Stimulated activated CD8-positive, alpha-beta memory T cell treated with anti-CD3 and anti-CD28 coated beads, Interleukin-4, amount 100 ng/mL, for 24 hours (primary cell): ENCODE results near the gene ARMC5.
"Not testable (repeated sequence)": the region's sequence is repeated elsewhere in the genome, so short reads cannot be mapped to it uniquely, and the experiment has no call there.

Experiments used
- DNase-seq: peaks from one replicate; pipeline ENCODE4 v3.0.0-alpha.2; 2020; ENCODE audit warnings: low read depth

ARMC5 gene

DNA sequence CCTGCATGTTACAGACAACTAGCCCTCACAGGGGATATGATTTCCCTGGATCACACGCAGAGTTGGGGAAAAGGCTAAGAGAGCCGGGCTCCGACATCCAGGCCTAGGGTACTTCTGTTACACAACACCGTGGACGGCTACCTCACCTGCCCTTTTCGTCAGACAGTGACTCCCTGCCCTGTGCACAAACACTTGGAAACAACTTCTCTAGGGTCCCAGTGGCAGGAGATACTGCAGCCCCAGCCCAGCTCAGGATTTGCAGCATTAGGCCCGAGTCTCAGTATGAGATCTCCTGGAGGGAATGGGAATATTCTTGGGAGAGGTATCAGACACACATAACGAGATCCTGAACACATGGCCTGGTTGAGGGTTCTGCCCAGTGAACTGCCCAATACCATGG, 40.6 kb downstream of the ARMC5 start:
- DNase-seq = no peak

DNA sequence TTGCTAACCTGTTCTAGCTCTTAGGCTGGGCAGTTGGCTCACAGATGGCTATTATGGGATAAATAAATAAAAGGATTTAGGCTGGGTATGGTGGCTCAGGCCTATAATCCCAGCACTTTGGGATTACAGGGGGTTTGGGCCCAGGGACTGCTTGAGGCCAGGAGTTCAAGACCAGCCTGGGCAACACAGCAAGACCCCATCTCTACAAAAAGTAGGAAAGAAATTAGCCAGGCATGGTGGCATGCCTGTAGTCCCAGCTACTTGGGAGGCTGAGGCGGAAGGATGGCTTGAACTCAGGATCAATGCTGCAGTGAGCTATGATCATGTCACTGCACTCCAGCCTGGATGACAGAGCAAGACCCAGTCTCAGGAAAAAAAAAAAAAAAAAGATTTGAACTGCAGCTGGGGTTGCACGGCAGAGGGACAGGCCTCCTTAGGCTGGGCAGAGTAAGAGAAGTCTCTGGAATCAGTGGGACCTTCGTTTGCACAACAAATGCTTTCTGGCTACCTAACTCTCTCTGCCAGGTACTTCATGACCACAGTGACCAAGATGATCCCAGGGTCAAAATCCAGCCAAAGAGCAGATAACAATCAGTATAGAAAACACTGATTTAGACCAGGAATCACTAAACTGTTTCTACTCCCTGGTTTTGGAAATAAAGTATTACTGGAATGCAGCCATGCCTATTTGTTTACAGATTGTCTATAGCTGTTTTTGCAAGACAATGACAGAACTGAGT, 42.1 kb downstream of the ARMC5 start:
- DNase-seq = no peak

DNA sequence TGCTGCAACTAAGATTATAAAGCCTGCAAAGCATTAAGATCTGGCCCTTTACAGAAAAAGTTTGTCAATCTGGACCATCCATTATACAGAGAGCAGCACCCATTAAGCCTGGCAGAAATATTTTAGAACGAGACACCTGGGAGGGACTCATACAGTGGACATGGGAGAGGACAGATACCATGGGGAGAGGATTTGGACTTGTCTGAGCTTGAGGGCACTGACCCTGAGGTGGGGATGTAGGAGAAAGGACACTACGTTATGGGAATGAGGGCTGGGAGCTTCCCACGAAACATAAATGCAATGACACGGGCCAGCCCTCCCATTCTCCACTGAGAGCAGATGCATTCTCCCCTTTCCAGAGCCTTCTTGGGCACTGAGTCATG, 42.7 kb downstream of the ARMC5 start:
- no peak for DNase-seq

DNA sequence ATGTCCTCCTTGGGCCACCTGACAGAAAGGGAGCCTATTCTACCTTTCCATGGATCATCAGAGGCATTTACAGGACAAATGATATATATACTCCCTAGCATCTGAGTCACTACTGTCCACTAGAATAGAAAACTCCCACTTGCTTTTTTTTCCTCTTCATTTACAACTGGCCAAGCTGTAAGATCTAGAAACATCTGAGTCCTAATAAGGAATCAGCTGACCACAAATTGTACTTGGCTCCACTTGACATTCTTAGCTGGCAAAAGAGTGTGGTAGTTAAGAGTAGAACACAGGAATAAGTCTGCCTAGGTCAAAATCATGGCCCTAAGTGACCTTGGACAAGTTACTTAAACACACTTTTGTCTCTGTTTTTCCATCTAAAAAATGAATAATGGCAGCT, 43.7 kb downstream of the ARMC5 start:
- DNase-seq = no peak

DNA sequence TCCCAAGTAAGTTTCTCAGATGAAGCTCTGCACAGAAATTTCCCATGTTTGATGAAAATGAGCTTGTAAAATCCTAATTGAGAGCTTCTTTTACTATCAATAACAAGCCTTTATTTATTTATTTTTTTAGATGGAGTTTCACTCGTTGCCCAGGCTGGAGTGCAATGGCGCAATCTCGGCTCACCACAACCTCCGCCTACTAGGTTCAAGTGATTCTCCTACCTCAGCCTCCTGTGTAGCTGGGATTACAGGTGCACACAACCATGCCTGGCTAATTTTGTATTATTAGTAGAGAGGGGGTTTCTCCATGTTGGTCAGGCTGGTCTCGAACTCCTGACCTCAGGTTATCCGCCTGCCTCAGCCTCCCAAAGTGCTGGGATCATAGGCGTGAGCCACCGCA, 44.3 kb downstream of the ARMC5 start:
- not testable (repeated sequence) for DNase-seq

DNA sequence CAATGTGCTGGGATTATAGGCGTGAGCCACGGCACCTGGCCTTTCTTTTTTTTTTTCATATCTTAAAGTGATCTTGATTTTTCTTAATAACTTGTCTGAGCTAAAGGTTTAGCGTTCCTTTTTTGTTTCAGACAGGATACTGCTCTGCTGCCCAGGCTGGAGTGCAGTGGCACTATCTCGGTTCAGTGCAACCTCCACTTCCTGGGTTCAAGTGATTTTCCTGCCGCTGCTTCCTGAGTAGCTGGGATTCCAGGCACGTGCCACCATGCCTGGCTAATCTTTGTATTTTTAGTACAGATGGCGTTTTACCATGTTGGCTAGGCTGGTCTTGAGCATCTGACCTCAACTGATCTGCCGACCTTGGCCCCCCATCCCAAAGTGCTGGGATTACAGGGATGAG, 44.9 kb downstream of the ARMC5 start:
- DNase-seq = no peak

DNA sequence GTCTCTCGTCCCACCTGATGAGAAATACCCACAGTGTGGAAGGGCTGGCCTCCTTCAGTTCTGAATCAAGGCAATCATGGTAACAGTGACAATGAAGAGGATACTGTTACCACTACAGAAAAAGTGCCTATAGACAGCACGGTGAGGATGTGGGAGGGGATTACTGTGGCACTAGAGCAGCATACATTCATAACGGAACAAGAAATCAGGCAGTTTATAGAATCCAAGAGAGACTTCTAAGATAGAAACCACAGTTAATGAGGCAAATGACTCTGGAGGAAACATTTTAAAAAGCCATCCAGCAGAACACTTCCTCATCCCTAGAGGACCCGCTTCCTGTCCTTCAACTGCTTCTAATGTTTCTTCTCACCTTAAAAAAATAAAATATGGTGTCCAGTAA, 46.2 kb downstream of the ARMC5 start:
- DNase-seq = no peak

DNA sequence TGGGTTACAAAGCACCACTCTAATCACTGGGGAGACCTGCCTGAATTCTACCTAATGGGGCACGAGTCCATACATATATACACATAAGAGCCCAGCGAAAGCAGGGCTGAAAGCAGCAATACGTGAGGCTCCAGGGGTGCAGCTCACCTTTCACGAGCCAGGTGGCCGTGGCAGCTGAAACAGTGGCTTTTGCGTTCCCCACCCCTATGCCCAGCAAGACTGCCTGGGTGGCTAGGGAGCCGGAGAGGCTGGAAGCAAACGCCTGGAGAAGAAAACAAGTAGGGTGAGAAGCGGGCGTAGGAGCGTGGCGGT, 48.3 kb downstream of the ARMC5 start:
- DNase-seq = no peak

DNA sequence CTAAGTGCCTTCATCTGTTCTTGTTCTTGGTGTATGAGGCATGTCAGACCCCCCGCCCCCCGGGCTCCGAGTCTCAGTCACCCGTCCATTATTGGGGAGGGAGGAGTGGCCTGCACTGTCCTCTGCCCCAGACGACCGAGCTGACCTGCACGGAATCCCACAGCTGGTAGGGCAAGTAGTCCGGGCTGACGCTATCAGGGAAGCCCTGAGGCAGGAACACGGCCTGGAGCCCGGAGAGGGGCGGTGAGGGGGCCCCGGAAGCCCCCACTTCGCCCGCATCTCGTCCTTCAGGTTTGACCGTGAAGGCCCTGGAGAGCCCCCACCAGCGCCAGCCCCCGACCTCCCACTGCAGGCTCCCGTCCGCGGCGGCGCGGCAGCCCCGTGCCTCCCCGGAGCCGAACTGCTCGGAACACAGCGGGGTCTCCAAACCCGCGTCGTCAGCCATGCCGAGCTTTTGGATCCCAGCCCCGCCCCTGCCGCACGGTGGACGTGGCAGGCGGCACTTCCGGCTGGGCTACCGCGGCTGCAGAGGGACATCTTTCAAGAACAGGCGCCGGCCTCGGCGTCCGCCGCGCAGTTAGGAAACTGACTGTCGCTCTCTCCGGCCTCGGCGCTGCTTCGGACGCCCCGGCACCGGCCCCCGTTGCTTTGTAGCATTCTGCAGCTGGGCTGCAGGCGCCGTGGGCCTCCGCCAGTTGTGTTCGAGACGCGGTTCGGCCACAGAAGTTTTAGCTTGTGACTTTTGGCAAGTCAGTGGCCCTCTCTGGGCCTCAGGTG, 48.8 kb downstream of the ARMC5 start, which contains the start of gene RUSF1:
Gene RUSF1 (minus strand): TSS at position 463 of the 777 bp plus-strand sequence. CDS start 18 bp downstream, at position 445.
- DNase-seq = peak; percentile 82

DNA sequence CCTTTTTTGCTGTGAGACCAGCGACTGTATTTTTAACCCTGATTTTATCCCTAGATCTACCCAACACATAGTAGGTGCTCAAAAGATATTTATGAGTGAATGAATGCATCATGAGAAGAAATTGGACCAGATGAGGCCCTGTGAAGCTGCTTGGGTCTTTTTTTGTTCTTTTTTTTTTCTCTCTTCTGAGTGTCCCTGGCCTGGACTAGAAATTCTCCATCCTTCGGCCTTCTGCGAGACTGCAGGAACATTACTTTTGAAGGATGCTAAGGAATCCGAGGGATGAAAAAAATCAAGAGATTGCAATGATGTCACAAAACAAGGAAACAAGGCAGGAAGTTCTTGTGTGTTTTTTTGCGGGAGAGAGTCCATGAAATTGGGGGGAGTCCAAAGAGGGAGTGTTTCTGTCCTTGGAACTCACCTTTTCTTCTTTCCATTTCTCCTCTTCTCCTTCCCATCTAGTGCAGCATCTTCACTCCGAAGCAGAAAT, 49.5 kb downstream of the ARMC5 start:
- no peak for DNase-seq

DNA sequence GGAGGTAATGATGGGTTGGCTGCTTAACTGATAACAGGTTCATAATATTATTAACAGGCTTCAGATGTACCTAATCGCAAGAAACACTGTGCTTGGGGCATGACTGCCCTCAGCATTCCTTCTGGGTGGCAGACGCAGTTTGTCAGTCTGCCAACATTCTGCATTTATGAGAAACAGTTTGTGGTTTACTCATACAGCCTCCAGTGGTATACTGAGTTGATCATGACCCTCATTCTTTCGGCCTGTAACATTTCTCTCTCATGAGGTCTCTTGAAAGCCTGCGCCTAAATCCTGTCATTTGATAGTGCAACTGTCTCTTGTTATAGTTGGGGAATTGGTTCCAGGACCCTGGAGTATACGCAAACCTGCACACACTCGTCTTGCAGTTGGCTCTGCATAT, 53.8 kb downstream of the ARMC5 start:
- no peak for DNase-seq

DNA sequence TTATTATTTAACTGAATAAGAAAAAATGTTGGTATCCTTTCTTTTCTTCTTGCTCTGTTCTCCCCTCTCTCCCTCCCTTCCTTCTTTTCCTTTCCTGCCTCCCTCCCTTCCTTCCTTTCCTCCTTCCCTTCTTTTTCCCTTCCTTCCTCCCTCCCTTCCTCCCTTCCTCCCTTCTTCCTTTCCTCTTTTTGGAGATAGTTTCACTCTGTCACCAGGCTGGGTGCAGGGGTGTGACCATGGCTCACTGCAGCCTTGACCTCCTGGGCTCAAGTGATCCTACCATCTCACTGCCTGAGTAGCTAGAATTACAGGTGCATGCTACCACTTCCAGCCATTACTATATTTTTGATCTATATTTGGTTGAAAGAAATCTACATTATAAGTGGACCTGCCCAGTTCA, 54.6 kb downstream of the ARMC5 start:
- no peak for DNase-seq
